Fibroblast of peridontal ligament (primary cell): ENCODE data around the gene CELF2.
"Not testable (repeated sequence)": the region's sequence is repeated elsewhere in the genome, so short reads cannot be mapped to it uniquely, and the experiment has no call there.

ENCODE experiments used
- DNase-seq: peaks from one replicate; pipeline ENCODE4 v3.0.0-alpha.2; 2010; ENCODE audit errors: extremely low read depth

CELF2 gene

DNA sequence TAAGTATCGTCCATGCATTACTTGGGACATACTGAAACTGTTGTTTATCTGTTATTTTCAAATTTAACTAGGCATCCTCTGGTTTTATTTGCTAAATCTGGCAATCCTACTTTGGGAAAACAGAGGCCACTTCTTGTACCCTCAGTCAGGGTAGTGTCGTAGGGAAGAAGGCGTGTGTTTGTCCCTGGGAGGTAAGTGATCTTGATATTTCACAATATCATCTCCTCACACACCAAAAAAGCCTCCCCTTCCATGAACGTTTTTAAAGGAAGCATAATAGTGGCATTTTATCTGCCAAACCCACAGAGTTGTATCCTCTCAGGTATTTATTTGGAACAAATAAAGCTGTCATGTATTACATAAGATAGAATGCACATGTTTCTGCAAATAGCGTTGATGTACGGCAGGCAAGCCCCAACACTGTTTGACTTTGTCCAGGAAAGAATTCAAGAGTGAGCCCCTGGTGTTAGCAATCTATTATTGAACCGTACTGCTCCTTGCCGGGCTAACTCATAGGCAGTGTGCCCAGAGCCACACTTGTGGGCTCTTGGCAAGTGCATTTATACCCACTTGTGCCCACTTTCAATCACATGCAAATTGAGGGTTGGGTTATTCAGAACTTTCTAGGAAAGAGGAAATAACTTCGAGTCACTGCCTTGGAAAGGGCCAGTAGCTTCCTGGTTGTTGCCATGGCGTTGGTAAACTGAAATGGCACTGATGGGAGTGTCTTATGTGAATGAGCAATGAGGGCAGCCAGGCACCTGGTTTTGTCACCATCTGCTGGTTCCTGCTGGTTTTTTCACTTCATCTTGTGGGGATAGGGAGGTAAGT, 327.8 kb downstream of the CELF2 start:
- no peak for DNase-seq

- not testable (repeated sequence) for DNase-seq
Observed at GRCh38 chr10:11347580-11347979, 329.9 kb downstream of the CELF2 start.

DNA sequence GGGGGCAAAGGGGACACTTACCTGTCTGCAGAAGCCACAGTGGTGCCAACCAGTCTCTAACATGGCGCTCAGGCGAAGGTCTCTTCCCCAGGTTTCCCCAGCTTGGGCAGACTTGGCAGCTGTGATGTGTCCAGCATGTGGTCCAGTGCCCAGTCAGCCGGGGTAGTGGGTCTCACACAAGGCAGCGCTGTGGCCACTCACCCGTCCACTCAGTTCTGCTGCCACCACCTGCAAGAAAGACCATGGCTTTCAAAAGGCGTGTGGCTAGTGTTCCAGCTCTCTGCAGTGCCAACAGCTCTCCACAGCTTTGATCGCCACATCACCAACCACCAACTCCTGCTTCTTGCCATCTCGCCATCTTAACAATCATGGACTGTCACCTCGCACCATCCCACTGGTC, 334.1 kb downstream of the CELF2 start:
- no peak for DNase-seq

- DNase-seq, result no peak
Observed at GRCh38 chr10:11353006-11353896, 335.6 kb downstream of the CELF2 start.

- DNase-seq, result no peak
Observed at GRCh38 chr10:11354823-11355222, 337.2 kb downstream of the CELF2 start.

DNA sequence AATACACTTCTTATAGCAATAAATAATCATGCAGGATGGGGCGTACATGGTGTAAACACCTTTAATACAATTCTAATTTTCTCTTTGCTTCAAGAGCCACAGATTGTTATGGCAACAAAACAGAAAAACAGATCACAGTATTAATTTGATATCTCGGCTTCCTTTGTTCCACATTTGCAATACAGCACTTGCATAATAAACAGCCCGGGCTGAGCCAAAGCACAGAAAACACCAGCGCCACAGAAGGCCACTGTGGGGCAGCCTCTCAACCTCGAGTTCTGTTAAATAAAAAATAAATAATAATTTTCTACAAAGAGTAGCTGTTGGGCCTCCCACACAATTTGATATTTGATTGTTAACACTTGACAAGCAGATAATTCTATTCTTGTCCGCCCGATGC, 337.9 kb downstream of the CELF2 start:
- no peak for DNase-seq

- DNase-seq, result no peak
Observed at GRCh38 chr10:11357439-11357838, 339.8 kb downstream of the CELF2 start.

DNA sequence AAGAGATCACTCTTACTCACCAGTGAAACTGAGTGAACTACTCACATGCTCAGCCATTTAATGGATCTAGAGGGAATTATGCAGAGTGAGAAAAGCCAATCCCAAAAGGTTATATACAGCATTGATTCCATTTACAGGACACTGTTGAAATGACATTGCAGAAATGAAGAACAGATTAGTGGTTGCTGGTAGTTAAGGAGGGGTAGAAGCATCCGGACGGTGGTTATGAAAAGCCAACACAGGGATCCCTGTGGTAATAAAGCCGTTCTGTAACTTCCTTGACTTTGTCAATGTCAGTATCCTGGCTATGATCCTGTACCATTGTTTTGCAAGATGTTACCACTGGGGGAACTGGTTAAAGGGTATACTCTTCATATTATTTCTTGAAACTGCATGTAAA, 340.3 kb downstream of the CELF2 start:
- DNase-seq, result no peak

- no peak for DNase-seq
Observed at GRCh38 chr10:11358923-11359575, 341.4 kb downstream of the CELF2 start.

- no peak for DNase-seq
Observed at GRCh38 chr10:11359869-11360268, 342.2 kb downstream of the CELF2 start.

DNA sequence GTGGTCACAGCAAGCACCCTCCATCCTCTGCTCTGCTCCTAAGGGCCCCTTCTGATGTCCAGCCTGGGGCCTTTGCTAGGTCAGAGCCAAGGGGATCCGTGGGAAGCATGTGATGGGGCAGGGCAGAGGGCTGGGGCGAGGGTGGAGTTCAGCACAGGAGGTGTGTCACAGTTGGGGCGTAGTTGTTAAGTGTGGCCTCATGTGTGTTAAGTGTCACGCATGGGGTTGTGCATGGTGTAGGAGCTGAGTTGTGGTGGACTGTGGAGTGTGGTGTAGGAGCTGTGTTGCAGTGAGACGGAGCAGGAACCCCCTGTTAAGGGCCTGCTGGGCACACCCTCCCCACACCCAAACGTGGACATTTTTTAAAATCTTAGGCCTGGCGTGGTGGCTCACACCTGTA, 345.8 kb downstream of the CELF2 start:
- DNase-seq, result no peak

DNA sequence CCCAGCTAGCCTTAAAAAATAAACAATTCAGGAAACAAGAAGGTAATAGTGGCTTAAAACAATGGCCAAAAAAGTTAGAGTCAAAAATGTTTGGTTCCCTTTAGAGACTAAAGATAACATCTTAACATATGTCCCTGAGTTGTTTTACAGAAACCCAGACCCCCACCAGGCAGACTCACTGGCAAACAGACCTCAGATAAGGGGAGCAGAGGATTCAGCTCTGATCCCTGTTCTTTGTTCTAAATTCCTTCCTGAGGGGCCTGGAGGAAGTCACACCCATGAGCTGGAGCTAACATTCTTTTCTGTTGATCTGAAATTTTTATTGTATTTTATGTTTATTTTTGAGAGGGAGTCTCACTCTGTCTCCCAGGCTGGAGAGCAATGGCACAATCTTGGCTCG, 346.6 kb downstream of the CELF2 start:
- DNase-seq, result no peak

- not testable (repeated sequence) for DNase-seq
Observed at GRCh38 chr10:11366889-11367288, 349.2 kb downstream of the CELF2 start.

GRCh38 chr10:11367505-11367904, 349.8 kb downstream of the CELF2 start:
- no peak for DNase-seq

- no peak for DNase-seq
Observed at GRCh38 chr10:11373717-11374171, 356.1 kb downstream of the CELF2 start.

DNA sequence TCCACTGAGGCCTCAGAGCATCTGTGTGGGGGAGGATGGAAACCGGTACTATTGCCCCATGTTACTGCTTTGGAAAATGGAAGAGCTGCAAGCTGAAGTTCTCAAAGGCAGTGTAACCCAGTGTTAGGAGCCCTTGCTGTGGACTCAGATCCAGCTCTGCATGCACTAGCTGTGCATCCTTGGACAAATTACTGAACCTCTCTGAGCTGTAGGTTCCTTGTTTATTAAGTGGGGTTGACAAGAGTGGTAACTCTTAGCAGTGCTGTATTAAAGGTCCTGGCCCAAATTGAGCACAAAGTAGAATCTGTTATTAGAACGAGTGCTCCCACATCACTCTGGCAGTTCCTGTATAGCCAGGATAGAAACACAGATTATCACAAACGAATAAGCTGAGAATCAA, 359.6 kb downstream of the CELF2 start:
- DNase-seq, result no peak

DNA sequence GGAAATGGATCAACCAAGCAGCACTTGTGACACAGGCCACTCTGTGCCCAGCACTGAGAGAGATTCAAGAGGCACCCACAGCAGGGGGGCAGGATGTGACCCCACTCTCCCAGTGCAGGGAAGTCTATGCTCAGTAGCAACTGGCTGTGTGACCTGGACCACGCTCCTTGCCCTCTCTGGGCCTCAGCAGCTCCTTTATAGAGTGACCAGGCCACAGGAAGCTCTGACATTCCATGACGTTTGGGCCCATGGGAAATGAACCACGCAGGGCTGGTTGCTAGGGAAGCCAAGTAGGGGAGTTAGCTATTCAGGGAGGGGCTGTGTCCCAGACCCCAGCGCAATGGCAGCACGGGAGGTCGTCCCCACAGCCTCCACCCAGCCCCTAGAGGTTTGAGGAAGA, 361.2 kb downstream of the CELF2 start:
- DNase-seq, result no peak

DNA sequence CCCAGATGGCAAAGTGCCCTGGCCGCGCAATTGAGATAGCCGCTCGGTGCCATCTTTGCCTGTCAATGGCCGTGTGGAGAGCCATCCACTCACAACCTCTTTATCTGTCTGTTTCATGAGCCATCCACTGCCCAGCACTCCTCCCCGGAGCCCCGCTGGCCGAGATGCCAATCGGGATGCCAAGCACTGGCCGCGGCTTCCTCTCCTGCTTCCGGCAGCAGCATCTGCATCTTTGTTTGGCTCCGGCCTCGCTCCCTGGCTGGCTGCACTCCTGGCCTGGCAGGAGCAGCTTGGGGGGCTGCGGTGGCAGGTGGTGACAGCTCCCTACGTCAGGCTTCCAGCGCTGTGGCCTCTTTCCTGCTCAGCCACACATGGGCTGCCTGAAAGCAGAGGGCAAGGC, 362.1 kb downstream of the CELF2 start:
- DNase-seq, result no peak

DNA sequence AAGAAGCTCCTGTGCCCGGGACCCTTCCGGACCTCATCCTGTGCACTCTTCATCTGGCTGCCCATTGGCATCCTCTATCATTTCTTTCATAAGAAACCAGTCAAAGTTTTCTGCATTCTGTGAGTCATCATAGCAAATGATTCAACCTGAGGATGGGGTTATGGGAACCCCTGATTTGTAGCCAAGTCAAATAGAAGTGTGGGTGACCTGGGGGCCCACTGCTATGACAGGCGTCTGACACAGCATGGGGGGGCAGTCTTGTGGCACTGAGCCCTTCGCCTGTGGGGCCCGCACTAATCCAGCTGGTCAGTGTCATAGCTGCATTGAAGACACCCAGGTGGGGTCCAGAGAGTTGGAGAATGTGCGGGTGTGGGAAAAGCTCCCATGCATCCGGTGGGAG, 363.4 kb downstream of the CELF2 start:
- no peak for DNase-seq

DNA sequence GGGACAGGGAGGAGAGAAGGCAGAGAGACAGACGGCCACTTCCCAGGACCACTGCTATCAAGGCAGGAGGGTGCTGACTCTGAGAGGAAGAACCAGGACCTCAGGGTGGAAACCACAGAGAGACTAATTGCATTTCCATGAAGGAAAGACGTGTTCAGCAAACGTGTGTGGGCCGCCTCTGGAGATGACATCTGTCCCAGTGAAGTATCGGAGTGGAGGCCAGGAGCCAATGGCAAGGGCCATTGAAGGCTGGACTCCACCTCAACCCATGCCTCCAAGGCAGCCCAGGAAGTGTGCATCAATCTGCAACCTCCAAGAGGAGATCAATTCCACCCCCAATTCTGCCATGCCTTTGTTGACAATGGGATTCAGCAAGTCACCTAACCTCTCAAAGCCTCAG, 363.8 kb downstream of the CELF2 start:
- no peak for DNase-seq

DNA sequence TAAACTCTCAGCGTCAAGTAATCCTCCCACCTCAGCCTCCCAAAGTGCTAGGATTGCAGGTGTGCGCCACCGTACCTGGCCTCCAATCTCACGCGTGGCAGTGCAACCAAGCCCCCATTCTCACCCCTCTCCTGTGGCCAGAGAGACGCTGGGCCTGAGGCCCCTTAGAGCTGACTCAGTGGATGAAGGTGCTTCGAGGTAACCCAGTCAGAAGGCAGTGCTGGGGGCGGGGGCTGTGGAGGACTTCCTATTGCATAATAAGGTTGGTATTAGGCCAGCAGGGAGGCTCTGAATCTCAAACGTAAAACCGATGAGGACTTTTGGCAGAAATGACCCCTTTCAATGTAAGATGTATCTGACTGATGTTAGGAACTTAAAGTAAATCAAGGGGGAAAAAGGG, 364.5 kb downstream of the CELF2 start:
- DNase-seq, result no peak

GRCh38 chr10:11386044-11386443, 368.4 kb downstream of the CELF2 start:
- DNase-seq, result no peak
